A673 (cell line): ENCODE results near the gene MTF1. TPM values are rescaled to one million over a fixed set of nuclear protein-coding genes. Genes with fewer than 3 reads are reported as not detected.

Source experiments
- BruUV-seq: library from RNA; stranded (reverse); fragments of 400-500 nt; replicated peaks from 2 replicates; lab custom pipeline; 2021; lab: Mats Ljungman, UMichigan
- CTCF ChIA-PET: fragments of 300-600 bp; sonication (Branson Sonifier 250); formaldehyde crosslinking; loops from one replicate; lab custom pipeline; 2022; ENCODE audit warnings: antibody characterized with exemption; lab: Charles Lee
- POLR2A ChIA-PET: fragments of 300-600 bp; sonication (Branson Sonifier 250); formaldehyde crosslinking; loops from one replicate; lab custom pipeline; 2022; ENCODE audit warnings: antibody characterized with exemption; ENCODE audit not compliant: low non-redundant PET; lab: Charles Lee
- DNase-seq: peaks from one replicate; pipeline ENCODE4 v3.0.0-alpha.2; 2015; ENCODE audit warnings: low spot score
- H3K27ac ChIP-seq: fragments of 200-600 bp; sonication (generic); 2 replicates; pipeline ENCODE4 v1.5.1; 2016; ENCODE audit warnings: mixed run types, low read depth, mild to moderate bottlenecking, mixed read lengths, antibody characterized with exemption, low read length; ENCODE audit not compliant: poor library complexity, severe bottlenecking
- H3K27me3 ChIP-seq: fragments of 200-600 bp; sonication (generic); replicated peaks from 2 replicates; pipeline ENCODE4 v1.6.1; 2017; ENCODE audit warnings: mixed run types, low read depth, mild to moderate bottlenecking, mixed read lengths, antibody characterized with exemption, low read length; ENCODE audit not compliant: insufficient read depth, poor library complexity
- H3K36me3 ChIP-seq: fragments of 200-600 bp; sonication (generic); 2 replicates; pipeline ENCODE4 v1.6.1; 2016; ENCODE audit warnings: mixed run types, mild to moderate bottlenecking, mixed read lengths, antibody characterized with exemption, low read length; ENCODE audit not compliant: insufficient read depth, poor library complexity, severe bottlenecking
- H3K4me1 ChIP-seq: fragments of 200-600 bp; sonication (generic); 2 replicates; pipeline ENCODE4 v1.6.1; 2017; ENCODE audit warnings: mixed run types, mild to moderate bottlenecking, mixed read lengths, antibody characterized with exemption, low read length; ENCODE audit not compliant: insufficient read depth, poor library complexity, severe bottlenecking
- H3K4me3 ChIP-seq: fragments of 200-600 bp; sonication (generic); 2 replicates; pipeline ENCODE4 v1.5.1; 2016; ENCODE audit warnings: low read depth, mixed run types, mild to moderate bottlenecking, mixed read lengths, low read length; ENCODE audit not compliant: poor library complexity, severe bottlenecking
- H3K9me3 ChIP-seq: fragments of 200-600 bp; sonication (generic); 2 replicates; pipeline ENCODE4 v1.6.1; 2016; ENCODE audit warnings: mixed run types, low read depth, mild to moderate bottlenecking, mixed read lengths, antibody characterized with exemption, low read length; ENCODE audit not compliant: poor library complexity, severe bottlenecking
- CTCF ChIP-seq: fragments of 300-800, 200-600 bp; sonication (generic); conservative IDR thresholded peaks from 2 replicates; pipeline ENCODE4 v1.5.1; 2017; ENCODE audit warnings: low read depth, mild to moderate bottlenecking, antibody characterized with exemption, low read length, moderate library complexity, mixed read lengths
- EZH2 ChIP-seq: fragments of 200-600 bp; sonication (generic); IDR thresholded peaks from 2 replicates; pipeline ENCODE4 v1.6.1; 2017; ENCODE audit warnings: borderline replicate concordance, low read depth, mild to moderate bottlenecking, mixed read lengths, antibody characterized with exemption, low read length; ENCODE audit not compliant: poor library complexity, severe bottlenecking
- intact Hi-C: fragments of 100-400 bp; cut with micrococcal nuclease; formaldehyde crosslinking; loops from one replicate; pipeline ENCODE4 v1.10.0; 2022; ENCODE audit not compliant: unreplicated experiment
- total RNA-seq: library from RNA; stranded (reverse); gene quantifications from 2 replicates; pipeline ENCODE4 v1.2.3, GENCODE V29; 2021

The MTF1 gene
- total RNA-seq, 1 experiment from 2014 or later: 19.8 TPM

DNA sequence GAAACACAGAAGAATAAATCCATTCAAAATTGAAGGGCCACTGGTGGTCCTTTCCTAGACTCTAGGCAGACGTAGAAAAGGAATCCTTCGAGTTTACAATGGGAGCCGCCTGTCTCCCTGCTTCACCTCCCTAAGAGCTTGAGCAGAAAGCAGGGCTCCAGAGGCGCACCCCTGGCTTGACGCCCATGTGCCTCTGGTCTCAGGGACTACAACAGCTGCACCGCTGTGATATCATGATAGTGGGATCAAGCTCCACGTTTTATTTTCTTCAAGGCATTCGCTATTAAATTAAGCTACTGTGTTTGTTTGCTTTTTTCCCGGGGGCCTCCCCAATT is 52.2 kb downstream of the MTF1 start:
- no TSS peak for BruUV-seq

DNA sequence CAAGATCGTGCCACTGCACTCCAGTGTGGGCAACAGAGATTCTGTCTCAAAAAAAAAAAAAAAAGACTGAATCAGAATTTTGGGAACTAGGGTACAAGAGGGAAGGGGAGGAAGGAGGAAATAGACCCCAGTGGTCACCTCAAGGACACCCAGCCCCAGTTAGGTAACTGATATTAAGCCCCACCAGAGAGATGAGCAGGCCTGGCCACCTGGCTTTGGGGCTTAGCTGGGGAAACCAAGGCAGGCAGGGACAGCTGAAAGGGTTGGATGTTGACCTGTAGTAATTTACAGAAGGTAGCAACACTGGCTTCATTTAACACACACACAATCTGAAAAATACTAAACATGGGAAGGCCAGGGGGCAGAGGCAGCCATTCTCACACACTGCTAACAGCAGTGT is 57.0 kb downstream of the MTF1 start:
- BruUV-seq: no TSS peak
- no peaks in the 10 kb centered on the region for H3K27me3 ChIP-seq
- H3K27ac ChIP-seq: no peak overlapping the region
- peaks cover 8% of the 10 kb centered on the region for H3K4me1 ChIP-seq
- no peak for DNase-seq
- ChIA-PET CTCF (no interaction called here), POLR2A (no interaction called here)
- H3K36me3 ChIP-seq: peaks cover 51% of the 10 kb centered on the region
- H3K4me3 ChIP-seq: no peak overlapping the region
- H3K9me3 ChIP-seq: no peaks in the 10 kb centered on the region
- TF ChIP-seq CTCF (no peak), EZH2 (no peak)
- intact Hi-C loops: loop anchor here (10.0 kb wide), 1 partner anchor 108 kb away; the partner anchor contains the start of gene CDCA8

More for the DNA sequence above, 52.2 kb downstream of the MTF1 start:
- H3K27me3 ChIP-seq: no peaks in the 10 kb centered on the region
- ChIA-PET CTCF (no interaction called here), POLR2A (no interaction called here)
- H3K4me3 ChIP-seq: peak overlapping the region; percentile 80
- intact Hi-C loops: loop anchor here (5.0 to 10.0 kb wide), 2 partner anchors 50 to 112 kb away; partner anchors contain the start of genes CDCA8 and MTF1
- no peak for DNase-seq
- peaks cover 15% of the 10 kb centered on the region for H3K4me1 ChIP-seq
- TF ChIP-seq CTCF: no peak
- no peak for TF ChIP-seq EZH2
- H3K9me3 ChIP-seq: no peaks in the 10 kb centered on the region
- H3K36me3 ChIP-seq: peaks cover 45% of the 10 kb centered on the region
- peak overlapping the region; percentile 86 for H3K27ac ChIP-seq

- H3K27ac ChIP-seq: no peak overlapping the region
- no TSS peak for BruUV-seq
- H3K9me3 ChIP-seq: no peaks in the 10 kb centered on the region
- no peaks in the 10 kb centered on the region for H3K4me1 ChIP-seq
- intact Hi-C loops: loop anchor here (10.0 kb wide), 1 partner anchor 53 kb away; no protein-coding TSS in a partner anchor
- peaks cover 2% of the 10 kb centered on the region for H3K27me3 ChIP-seq
- H3K36me3 ChIP-seq: peaks cover 12% of the 10 kb centered on the region
- no peak overlapping the region for H3K4me3 ChIP-seq
- ChIA-PET CTCF (no interaction called here), POLR2A (no interaction called here)
- no peak for TF ChIP-seq CTCF
- TF ChIP-seq EZH2: no peak
- DNase-seq: no peak
These were observed 61.5 kb downstream of the MTF1 start for GRCh38 chr1:37797750-37798345.
